Aortic smooth muscle cell (primary cell): ENCODE data around the gene RPRM. TPM values are rescaled to one million over a fixed set of nuclear protein-coding genes. Genes with fewer than 3 reads are reported as not detected.

ENCODE experiments used
- total RNA-seq: library from RNA; depleted of rRNA; stranded (reverse); fragments of >200 nt; gene quantifications from 2 replicates; pipeline ENCODE4 v1.2.3, GENCODE V29; 2014

The RPRM gene
- not detected in 2 replicates for total RNA-seq

DNA sequence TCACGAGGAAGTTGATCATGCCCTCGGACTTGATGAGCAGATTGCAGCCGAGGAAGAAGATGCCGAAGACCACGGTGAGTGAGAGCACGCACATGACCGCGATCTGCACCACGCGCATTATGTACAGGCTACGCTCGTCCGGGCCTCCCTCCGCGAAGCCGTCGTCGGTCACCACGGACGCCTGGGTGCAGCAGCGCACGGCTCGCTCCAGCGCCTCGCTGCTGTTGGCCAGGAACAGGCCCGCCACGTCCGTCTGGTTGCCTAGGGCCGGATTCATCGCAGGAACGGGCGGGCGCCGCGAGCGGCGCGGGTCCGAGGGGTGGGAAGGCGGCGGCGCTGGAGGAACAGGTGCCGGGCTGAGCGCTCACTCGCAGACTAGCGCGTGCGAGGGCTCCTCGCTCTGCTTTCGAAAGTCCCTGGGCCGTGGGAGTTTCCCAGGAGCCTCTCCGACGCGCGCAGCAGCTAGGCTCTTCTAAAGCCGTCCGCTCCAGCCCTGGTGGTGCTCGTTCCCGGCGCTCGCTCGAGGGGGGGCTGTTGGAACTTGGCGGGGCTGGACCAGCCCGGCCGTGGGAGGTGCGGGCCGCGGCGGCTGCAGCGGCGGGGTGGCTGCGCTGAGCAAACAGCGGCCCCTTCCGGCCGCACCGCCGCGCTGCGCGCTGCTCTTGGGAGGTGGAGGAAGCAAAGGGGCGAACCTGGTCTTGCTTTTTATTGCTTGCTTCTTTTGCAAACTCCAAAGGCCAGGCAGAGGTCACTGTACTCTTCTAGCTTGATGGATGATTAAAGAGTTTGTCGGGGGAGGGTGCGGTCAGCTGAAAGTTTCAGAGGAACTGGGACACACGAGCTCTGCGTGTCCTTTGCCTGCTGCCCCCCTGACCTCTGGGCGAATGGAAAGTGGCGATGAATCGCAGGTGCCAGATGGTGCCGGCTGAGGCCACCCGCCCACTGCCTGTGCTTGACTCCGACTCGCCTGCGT, at the start of gene RPRM:
RPRM (minus strand) TSS at position 474 of the 973 bp plus-strand sequence; CDS start at position 277, 197 bp downstream.

